OCI-LY3 (cell line): ENCODE measurements around the gene CUBN.

ENCODE experiments used
- H2AFZ ChIP-seq: fragments of 200-600, 300-600 bp; shearing (Covaris generic); 2 replicates; pipeline ENCODE4 v1.6.0; 2014; ENCODE audit warnings: antibody characterized with exemption, low read depth, low read length
- H3K27ac ChIP-seq: fragments of 200-600, 300-600 bp; sonication (generic); 2 replicates; pipeline ENCODE4 v1.5.1; 2014; ENCODE audit warnings: mild to moderate bottlenecking, low read length, moderate library complexity, mixed read lengths
- H3K27me3 ChIP-seq: fragments of 200-600, 300-600 bp; sonication (generic); 2 replicates; pipeline ENCODE4 v1.6.1; 2014; ENCODE audit warnings: low read depth, low read length, mixed read lengths
- H3K36me3 ChIP-seq: fragments of 200-600, 300-600 bp; sonication (generic); replicated peaks from 2 replicates; pipeline ENCODE3; 2014; ENCODE audit warnings: low read depth, low read length, mixed read lengths
- H3K4me1 ChIP-seq: fragments of 300-600, 200-600 bp; sonication (generic); 2 replicates; pipeline ENCODE4 v1.6.1; 2014; ENCODE audit warnings: low read length, mixed read lengths
- H3K4me2 ChIP-seq: fragments of 200-600, 300-600 bp; sonication (generic); 2 replicates; pipeline ENCODE4 v1.6.1; 2014; ENCODE audit warnings: low read length, mixed read lengths
- H3K4me3 ChIP-seq: fragments of 300-600, 200-600 bp; sonication (generic); 2 replicates; pipeline ENCODE4 v1.5.1; 2014; ENCODE audit warnings: antibody characterized with exemption, mild to moderate bottlenecking, low read length, moderate library complexity
- H3K79me2 ChIP-seq: fragments of 300-600, 200-600 bp; shearing (Covaris generic); 2 replicates; pipeline ENCODE4 v1.6.1; 2014; ENCODE audit warnings: mild to moderate bottlenecking, low read length, mixed read lengths
- H3K9ac ChIP-seq: fragments of 300-600, 200-600 bp; shearing (Covaris generic); 2 replicates; pipeline ENCODE4 v1.6.0; 2014; ENCODE audit warnings: mild to moderate bottlenecking, low read length, moderate library complexity
- H3K9me3 ChIP-seq: fragments of 200-600, 300-600 bp; shearing (Covaris generic); 2 replicates; pipeline ENCODE4 v1.6.1; 2014; ENCODE audit warnings: low read length, mixed read lengths; ENCODE audit not compliant: insufficient read depth
- H4K20me1 ChIP-seq: fragments of 200-600, 300-600 bp; sonication (generic); 2 replicates; pipeline ENCODE4 v1.6.1; 2016; ENCODE audit warnings: low read length, mixed read lengths; ENCODE audit not compliant: insufficient read depth
- EZH2phosphoT487 ChIP-seq: fragments of 200-600 bp; shearing (Covaris generic); IDR thresholded peaks from 2 replicates; pipeline ENCODE4 v1.6.1; 2018; ENCODE audit warnings: antibody characterized with exemption, mixed run types, low read depth
- TF ChIP-seq, protein P1 (sequence below): fragments of 200-600, 300-600 bp; sonication (generic); IDR thresholded peaks from 2 replicates; pipeline ENCODE4 v1.5.1; 2014; ENCODE audit warnings: antibody characterized with exemption, low read length, low read depth

The CUBN gene

DNA sequence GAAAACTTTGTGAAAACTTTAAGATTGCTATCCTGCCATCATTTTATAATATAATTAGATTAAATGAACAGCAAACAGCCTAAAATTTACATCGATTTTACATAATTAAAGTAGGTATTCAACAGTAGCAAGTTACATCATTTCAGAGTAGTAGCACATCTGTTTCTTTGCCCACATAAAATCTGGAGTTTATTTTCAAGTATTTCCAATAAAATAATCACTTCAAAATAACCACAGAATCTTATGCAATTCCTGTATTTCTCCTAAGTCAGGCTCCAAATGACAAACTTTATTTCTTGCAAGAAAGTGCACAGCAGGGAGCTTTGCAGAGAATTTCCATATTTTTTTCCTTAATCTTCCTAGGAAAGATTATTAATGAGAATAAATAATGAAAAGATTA is 82.6 kb downstream of the CUBN start:
- Histone ChIP-seq H2AFZ (no peak overlapping the region), H3K27ac (no peak overlapping the region), H3K79me2 (no peaks in the 10 kb centered on the region), H3K4me3 (no peak overlapping the region), H3K9me3 (no peaks in the 10 kb centered on the region), H3K9ac (no peak overlapping the region), H3K4me1 (no peaks in the 10 kb centered on the region), H4K20me1 (no peaks in the 10 kb centered on the region), H3K4me2 (no peak overlapping the region), H3K36me3 (no peaks in the 10 kb centered on the region), H3K27me3 (no peaks in the 10 kb centered on the region)
- no peak for TF ChIP-seq EZH2phosphoT487
- TF ChIP-seq, protein P1, sequence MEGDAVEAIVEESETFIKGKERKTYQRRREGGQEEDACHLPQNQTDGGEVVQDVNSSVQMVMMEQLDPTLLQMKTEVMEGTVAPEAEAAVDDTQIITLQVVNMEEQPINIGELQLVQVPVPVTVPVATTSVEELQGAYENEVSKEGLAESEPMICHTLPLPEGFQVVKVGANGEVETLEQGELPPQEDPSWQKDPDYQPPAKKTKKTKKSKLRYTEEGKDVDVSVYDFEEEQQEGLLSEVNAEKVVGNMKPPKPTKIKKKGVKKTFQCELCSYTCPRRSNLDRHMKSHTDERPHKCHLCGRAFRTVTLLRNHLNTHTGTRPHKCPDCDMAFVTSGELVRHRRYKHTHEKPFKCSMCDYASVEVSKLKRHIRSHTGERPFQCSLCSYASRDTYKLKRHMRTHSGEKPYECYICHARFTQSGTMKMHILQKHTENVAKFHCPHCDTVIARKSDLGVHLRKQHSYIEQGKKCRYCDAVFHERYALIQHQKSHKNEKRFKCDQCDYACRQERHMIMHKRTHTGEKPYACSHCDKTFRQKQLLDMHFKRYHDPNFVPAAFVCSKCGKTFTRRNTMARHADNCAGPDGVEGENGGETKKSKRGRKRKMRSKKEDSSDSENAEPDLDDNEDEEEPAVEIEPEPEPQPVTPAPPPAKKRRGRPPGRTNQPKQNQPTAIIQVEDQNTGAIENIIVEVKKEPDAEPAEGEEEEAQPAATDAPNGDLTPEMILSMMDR, result no peak

DNA sequence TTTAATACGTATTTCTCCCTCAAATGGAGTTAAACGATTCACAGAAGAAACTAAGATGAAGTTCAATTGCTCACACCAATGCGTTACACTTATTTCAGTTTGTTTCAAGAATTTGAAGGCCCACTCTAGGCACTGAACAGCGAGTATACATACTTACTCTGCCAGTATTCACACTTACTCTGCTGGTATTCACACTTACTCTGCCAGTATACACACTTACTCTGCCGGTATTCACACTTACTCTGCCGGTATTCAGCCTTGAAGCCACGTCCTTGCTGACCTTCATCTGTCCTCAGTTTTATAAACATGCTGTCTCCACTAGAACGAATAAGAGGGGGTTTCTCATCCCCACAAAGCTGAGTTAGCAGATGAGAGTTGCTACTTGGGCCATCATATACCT is 86.0 kb downstream of the CUBN start:
- no peak for TF ChIP-seq EZH2phosphoT487
- TF ChIP-seq, protein P1, result no peak
- Histone ChIP-seq H3K9ac (no peak overlapping the region), H4K20me1 (no peaks in the 10 kb centered on the region), H3K4me2 (no peak overlapping the region), H3K4me1 (no peaks in the 10 kb centered on the region), H3K4me3 (no peak overlapping the region), H3K36me3 (no peaks in the 10 kb centered on the region), H3K27me3 (no peaks in the 10 kb centered on the region), H2AFZ (no peak overlapping the region), H3K9me3 (no peaks in the 10 kb centered on the region), H3K79me2 (no peaks in the 10 kb centered on the region), H3K27ac (no peak overlapping the region)

DNA sequence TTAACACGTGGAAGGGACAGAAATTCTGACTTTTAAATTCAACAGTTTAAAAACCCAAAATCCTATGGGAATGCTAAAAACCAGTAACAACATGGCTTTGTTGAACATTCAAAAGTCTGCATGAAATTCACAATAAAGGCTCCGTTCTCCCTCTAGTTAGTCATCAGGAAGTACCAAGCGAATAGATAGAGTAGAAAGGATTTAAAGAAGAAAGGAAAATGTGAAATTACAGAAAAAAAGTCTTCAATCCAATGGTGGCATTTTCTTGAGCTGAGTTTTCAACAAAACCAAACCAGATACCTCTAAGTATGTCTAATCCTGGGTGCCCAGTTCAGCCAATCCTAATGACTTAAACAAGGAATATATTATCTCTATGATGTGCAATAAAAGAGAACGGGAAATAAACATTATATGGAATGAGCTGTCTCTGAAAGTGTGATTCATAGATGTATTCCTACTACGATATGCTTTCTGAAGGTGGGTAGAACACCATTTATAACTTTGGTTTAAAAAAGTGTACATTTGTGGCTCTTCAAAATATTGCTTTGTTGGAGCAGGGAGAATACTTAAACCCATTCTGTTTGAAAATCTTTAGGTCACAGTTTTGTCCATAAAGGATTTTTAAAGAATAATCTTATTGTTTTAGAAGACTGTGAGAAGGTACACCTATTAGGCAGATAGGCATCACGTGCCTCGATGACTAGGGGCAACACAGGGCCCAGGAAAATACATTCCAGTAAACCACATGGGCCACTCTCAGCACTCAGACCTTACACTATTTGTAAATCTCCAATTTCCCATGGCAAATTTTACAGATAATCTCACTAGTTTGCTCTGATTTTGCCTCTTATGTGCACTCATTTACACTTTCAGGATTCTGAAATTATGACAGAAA is 87.7 kb downstream of the CUBN start:
- no peaks in the 10 kb centered on the region for H3K79me2 ChIP-seq
- no peak overlapping the region for H3K27ac ChIP-seq
- no peaks in the 10 kb centered on the region for H3K4me1 ChIP-seq
- no peaks in the 10 kb centered on the region for H3K27me3 ChIP-seq
- H3K9me3 ChIP-seq, result no peaks in the 10 kb centered on the region
- H2AFZ ChIP-seq, result no peak overlapping the region
- H3K4me2 ChIP-seq, result no peak overlapping the region
- H3K4me3 ChIP-seq, result no peak overlapping the region
- TF ChIP-seq EZH2phosphoT487, result no peak
- TF ChIP-seq, protein P1, result no peak
- no peaks in the 10 kb centered on the region for H3K36me3 ChIP-seq
- no peaks in the 10 kb centered on the region for H4K20me1 ChIP-seq
- H3K9ac ChIP-seq, result no peak overlapping the region

DNA sequence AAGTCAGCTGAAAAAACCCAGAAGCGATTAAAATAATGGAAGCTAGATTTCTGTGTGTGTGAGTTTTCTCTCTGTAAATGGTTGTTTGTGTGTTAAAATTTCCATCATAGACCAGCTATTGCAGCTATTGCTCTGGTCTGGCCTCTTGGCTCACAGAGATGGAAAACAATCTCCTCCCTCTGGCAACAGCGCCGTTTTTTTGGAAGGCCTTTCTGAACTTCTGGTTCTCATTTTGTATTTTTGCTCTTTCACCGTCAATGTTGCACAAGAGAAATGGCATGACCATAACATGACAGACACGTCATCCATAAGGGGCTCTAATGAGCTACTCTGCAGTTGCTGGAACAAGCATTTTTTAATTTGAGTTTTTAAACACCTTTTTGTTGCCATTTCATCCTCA is 91.0 kb downstream of the CUBN start:
- H3K27me3 ChIP-seq, result no peaks in the 10 kb centered on the region
- no peaks in the 10 kb centered on the region for H3K9me3 ChIP-seq
- H3K4me2 ChIP-seq, result no peak overlapping the region
- no peaks in the 10 kb centered on the region for H3K36me3 ChIP-seq
- no peak overlapping the region for H3K27ac ChIP-seq
- H3K4me1 ChIP-seq, result no peaks in the 10 kb centered on the region
- H3K4me3 ChIP-seq, result no peak overlapping the region
- no peaks in the 10 kb centered on the region for H4K20me1 ChIP-seq
- no peak overlapping the region for H2AFZ ChIP-seq
- H3K9ac ChIP-seq, result no peak overlapping the region
- TF ChIP-seq EZH2phosphoT487, result no peak
- TF ChIP-seq, protein P1, result no peak
- H3K79me2 ChIP-seq, result no peaks in the 10 kb centered on the region
